ENCODE data around the gene ZNF362. TPM values are rescaled to one million over a fixed set of nuclear protein-coding genes. Genes with fewer than 3 reads are reported as not detected.

Gene ZNF362
- total RNA-seq, 1 donor: 9.5 TPM

DNA sequence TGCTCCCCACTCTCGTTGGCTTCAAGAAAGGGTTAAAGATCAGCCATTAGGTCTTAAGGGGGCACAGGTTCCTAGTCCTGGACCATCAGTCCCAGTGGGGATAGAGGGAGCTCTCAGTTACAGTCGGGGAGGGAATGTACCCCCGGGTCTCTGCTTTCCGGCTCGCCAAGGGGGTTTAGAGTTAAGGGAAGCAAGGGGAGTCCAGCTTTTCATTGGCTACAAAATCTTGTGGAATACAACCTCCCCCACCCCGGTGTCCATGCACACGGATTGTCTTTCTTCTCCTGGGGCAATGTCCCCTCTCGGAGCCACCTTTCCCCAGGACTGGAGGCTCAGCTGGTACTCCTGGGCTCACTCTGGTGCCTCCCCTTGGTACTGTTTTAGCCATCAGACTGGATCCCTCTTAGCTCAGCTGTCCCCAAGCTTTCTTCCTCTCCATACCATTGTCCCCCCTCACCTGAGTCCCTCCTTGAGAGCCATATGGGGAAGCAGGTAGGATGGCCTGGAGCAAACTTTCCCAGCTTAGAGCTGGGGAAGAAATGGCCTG, 64.4 kb downstream of the ZNF362 start, which contains the start of gene A3GALT2:
Gene A3GALT2, minus strand, starts transcription at position 480 of the 547 bp plus-strand sequence. Its CDS starts 0 bp downstream, at position 480.
- TF ChIP-seq, protein P1, sequence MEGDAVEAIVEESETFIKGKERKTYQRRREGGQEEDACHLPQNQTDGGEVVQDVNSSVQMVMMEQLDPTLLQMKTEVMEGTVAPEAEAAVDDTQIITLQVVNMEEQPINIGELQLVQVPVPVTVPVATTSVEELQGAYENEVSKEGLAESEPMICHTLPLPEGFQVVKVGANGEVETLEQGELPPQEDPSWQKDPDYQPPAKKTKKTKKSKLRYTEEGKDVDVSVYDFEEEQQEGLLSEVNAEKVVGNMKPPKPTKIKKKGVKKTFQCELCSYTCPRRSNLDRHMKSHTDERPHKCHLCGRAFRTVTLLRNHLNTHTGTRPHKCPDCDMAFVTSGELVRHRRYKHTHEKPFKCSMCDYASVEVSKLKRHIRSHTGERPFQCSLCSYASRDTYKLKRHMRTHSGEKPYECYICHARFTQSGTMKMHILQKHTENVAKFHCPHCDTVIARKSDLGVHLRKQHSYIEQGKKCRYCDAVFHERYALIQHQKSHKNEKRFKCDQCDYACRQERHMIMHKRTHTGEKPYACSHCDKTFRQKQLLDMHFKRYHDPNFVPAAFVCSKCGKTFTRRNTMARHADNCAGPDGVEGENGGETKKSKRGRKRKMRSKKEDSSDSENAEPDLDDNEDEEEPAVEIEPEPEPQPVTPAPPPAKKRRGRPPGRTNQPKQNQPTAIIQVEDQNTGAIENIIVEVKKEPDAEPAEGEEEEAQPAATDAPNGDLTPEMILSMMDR (IDR thresholded peaks at IDR 0.05; ENCODE audit: insufficient read depth, low read depth, low read length): no peak
- no peak within 1 kb of the TSS for H3K4me3 ChIP-seq (ENCODE audit: low read depth, low read length)
- DNase-seq (ENCODE audit: low read depth): no peak

DNA sequence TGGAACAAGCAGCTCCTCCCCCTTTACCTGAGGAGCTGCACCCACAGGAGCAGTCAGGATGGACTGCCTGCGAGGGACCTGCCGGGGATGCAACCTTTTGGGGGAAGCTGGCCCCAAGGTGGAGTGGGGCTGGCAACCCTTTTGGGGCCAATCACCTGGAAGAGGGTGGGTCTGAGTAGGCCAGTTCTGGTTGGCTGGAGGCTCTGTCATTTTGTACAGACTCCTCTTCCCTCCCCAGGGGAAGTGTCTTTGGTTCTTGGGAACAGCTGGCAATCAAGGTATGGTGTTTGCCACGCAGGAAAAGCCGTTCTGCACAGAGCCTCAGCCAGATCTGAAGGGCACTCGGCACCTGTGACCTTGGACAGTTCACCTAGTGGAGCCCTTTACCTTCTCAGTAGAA, 64.9 kb downstream of the ZNF362 start:
- TF ChIP-seq, protein P1 (IDR thresholded peaks at IDR 0.05; ENCODE audit: insufficient read depth, low read depth, low read length): no peak
- no peak overlapping the region for H3K4me3 ChIP-seq (ENCODE audit: low read depth, low read length)
- DNase-seq (ENCODE audit: low read depth): no peak

DNA sequence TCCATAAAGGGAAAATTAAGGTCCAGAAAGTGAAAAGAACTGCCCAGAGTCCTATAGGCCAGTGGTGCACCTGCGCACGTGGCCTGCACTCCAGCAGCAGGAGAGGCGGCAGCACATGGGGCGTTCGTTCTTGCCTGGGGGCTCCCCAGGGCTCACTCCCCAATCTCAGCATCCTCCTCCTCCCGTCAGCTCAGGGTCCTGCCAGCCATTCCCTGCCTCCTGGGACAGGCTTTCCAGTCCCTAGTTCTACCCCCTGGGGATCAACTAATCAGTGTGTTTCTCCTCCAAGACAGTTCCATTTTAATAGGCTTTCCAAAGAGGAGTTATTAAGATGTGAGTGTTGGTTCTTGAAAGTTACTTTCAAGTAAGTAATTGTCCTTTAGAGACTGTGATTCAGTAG, 65.8 kb downstream of the ZNF362 start:
- no peak overlapping the region for H3K4me3 ChIP-seq (ENCODE audit: low read depth, low read length)

DNA sequence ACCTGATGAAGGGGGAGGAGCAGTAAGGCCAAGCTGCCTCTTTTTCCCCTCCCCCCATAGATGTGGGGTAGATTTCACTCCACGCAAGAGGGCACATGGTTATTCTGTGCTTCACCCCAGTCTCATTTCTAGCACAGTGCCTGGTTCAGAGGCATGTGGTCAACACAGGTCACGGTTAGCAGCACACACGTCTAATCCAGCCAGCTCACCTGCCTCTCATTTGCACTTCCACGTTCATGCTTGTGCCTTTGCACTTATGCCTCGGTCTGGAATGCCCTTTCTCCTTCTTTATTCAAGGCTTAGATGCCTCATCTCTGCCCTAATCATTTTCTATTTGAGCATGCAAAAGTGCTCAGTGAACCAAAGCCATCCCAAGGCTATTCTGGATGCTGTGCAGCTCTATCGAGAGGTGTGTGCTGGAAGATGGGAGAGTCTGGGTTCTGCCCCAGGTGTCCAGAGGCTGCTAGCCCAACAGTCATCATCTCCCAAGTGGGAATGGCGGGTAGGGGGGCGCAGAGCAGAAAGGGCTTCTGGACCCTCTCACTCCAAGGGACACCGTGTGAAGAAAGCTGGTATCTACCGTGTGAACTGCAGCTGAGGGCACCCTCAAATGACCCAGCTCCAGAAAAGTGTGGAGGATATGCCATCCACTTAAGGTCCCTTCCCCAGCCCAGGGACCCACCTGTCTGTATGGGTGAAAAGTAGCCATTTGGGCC, 66.7 kb downstream of the ZNF362 start:
- H3K4me3 ChIP-seq (ENCODE audit: low read depth, low read length): no peak overlapping the region
- no peak for DNase-seq (ENCODE audit: low read depth)
- TF ChIP-seq, protein P1 (IDR thresholded peaks at IDR 0.05; ENCODE audit: insufficient read depth, low read depth, low read length): no peak

More for the DNA sequence above, 65.8 kb downstream of the ZNF362 start:
- DNase-seq (ENCODE audit: low read depth): no peak
- TF ChIP-seq, protein P1 (IDR thresholded peaks at IDR 0.05; ENCODE audit: insufficient read depth, low read depth, low read length): no peak

DNA sequence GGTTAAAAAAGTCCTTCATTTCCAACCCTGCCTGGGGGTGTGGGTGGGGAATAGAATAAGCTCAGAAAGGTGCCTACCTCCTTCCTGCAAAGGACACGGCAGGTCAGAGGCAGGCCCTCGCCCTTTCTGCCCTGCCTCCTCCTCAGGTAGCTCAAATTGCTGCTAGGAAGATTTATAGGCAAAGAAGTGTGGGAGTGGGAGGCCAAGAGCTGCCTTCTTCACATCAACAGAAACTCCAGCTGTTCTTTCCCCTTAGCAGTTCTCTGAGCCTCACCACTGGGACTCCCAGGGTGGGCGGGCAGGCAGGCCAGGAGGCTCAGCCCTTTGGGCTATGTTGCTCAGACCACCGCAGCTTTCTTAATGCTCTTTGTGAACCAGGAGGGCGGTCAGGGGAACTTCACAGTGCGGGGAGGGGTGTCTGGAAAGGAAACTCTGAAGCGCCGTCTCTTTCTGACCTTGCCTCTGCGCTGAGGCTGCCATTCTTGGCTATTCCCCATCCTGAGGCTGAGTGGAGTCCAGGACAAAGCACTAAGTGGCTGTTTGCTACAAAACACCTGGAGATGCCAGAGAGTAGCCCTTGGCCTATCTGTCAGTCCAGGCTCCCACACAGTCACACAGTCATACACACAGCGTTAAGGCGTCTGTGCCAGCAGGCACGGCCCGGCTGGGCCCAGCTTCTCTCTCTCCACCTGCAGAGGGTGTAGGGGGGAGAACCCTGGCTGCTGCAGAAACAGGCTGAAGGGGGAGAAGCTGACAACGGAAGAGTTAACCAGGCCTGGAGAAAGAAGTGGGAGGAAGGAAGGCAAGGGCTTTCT, 67.6 kb downstream of the ZNF362 start:
- no peak overlapping the region for H3K4me3 ChIP-seq (ENCODE audit: low read depth, low read length)
- TF ChIP-seq, protein P1 (IDR thresholded peaks at IDR 0.05; ENCODE audit: insufficient read depth, low read depth, low read length): no peak
- DNase-seq (ENCODE audit: low read depth): no peak

DNA sequence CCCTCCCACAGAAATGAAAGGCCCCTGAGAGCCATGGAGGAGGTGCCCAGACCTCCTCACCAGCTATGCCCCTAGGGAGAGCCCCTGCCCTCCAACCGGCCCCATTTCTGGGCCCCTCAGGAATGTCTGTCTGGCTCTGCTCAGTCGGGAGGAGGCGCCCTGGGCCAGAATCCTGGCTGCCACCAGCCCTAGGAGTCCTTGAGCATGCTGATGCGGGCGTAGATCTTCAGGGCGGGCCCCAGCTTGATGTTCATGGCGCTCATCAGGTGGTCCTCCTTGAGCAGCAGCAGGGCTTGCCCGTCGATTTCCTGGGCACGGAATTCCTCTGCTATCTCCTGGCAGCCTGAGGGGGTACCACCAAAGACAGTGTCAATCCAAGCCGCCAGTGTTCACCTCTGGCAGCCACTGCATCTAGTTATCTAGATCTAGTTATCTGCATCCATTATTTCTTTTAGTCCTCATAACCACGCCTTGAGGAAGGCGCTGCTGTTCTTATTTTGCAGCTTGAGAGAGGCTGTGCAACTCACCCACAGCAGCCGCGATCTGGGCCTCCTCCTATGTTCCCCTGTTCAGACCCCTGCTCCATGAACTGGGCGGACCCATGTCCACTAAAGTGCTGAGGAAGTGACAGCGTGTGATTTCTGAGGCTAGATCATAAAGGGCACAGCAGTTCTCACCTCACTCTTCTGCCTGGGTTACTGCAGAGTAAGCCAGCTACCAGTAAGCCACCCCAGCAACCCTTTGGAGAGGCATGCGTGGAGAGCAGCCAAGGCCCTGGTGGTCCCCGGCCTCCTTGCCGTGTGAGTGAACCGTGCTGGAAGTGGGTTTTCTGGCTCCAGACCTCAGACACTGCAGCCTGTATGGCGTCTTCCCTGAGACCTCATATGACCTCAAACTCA, 68.6 kb downstream of the ZNF362 start:
- H3K4me3 ChIP-seq (ENCODE audit: low read depth, low read length): no peak overlapping the region
- DNase-seq (ENCODE audit: low read depth): no peak
- TF ChIP-seq, protein P1 (IDR thresholded peaks at IDR 0.05; ENCODE audit: insufficient read depth, low read depth, low read length): no peak

Measured in fibroblast of villous mesenchyme (primary cell).